ENCODE measurements around the gene NTNG1. TPM values are rescaled to one million over a fixed set of nuclear protein-coding genes. Genes with fewer than 3 reads are reported as not detected.

The NTNG1 gene
- total and polyA plus RNA-seq, 10 of the 15 experiments (the other 5 are each of a cell fraction or from before 2014, with no cell fraction given) = 0.18 to 2.3 (median 1.1) TPM; not detected in 1

- Histone ChIP-seq H3K4me1 (ENCODE audit: control insufficient read depth, insufficient read depth, low read length) (no peaks in the 10 kb centered on the region), H3K36me3 (ENCODE audit: control insufficient read depth in 2 of 2, insufficient read depth in 2 of 2, low read length in 1 of 2) (no peaks in the 10 kb centered on the region), H2AFZ (ENCODE audit: control insufficient read depth, low read depth, low read length) (no peak overlapping the region), H3K9me3 (replicated peaks; ENCODE audit: control insufficient read depth, insufficient read depth, low read length) (no peaks in the 10 kb centered on the region), H3K4me2 (ENCODE audit: control insufficient read depth, insufficient read depth) (no peak overlapping the region), H3K27me3 (replicated peaks in 1 of 2; ENCODE audit: control insufficient read depth in 2 of 2, insufficient read depth in 2 of 2, low read length in 1 of 2) (no peaks in the 10 kb centered on the region), H4K20me1 (ENCODE audit: control insufficient read depth, insufficient read depth) (no peaks in the 10 kb centered on the region), H3K4me3 (no peak overlapping the region), H3K79me2 (ENCODE audit: control insufficient read depth, insufficient read depth, low read length) (no peaks in the 10 kb centered on the region), H3K27ac (ENCODE audit: control insufficient read depth, insufficient read depth) (no peak overlapping the region), H3K9ac (ENCODE audit: control insufficient read depth, insufficient read depth, low read length) (no peak overlapping the region)
- no peak for TF ChIP-seq SKIL (IDR thresholded peaks at IDR 0.05; ENCODE audit: low read depth, poor library complexity, severe bottlenecking)
- TF ChIP-seq CBFB (IDR thresholded peaks at IDR 0.05; ENCODE audit: low read depth) = no peak
- no peak for TF ChIP-seq ZSCAN29 (IDR thresholded peaks at IDR 0.05)
- no peak for TF ChIP-seq TCF12 (IDR thresholded peaks at IDR 0.05; ENCODE audit: low read depth, low read length)
- no peak for TF ChIP-seq SREBF2 (IDR thresholded peaks at IDR 0.05; ENCODE audit: low read length)
- TF ChIP-seq TARDBP (IDR thresholded peaks at IDR 0.05; ENCODE audit: borderline replicate concordance) = no peak
- no peak for TF ChIP-seq PAX8 (IDR thresholded peaks at IDR 0.05)
- TF ChIP-seq E2F8 (IDR thresholded peaks at IDR 0.05; ENCODE audit: low read depth, partially characterized antibody) = no peak
- TF ChIP-seq POLR2AphosphoS2 (IDR thresholded peaks at IDR 0.05; ENCODE audit: low read depth, low read length) = no peak
- TF ChIP-seq EGR1 (IDR thresholded peaks at IDR 0.05; ENCODE audit: borderline replicate concordance in 1 of 2, low read depth in 2 of 2, low read length in 2 of 2) = no peak
- TF ChIP-seq NR2C2 (IDR thresholded peaks at IDR 0.05; ENCODE audit: borderline replicate concordance, control insufficient read depth, insufficient read length, low read depth) = no peak
- no peak for TF ChIP-seq RBBP5 (conservative IDR thresholded peaks at IDR 0.05)
- no peak for TF ChIP-seq CREM (IDR thresholded peaks at IDR 0.05; ENCODE audit: low read depth)
- no peak for TF ChIP-seq ETV6 (conservative IDR thresholded peaks at IDR 0.05 in 1 of 2, IDR thresholded peaks at IDR 0.05 in 1 of 2; ENCODE audit: borderline replicate concordance in 1 of 2, low read depth in 1 of 2)
- ChIA-PET SMC1A (ENCODE audit: uncharacterized antibody, unreplicated experiment) (no interaction called here), CTCF (no interaction called here), POLR2A (no interaction called here), RAD21 (ENCODE audit: unreplicated experiment) (no interaction called here)
- in situ Hi-C loops (cut with MboI) = no loop called here
- intact Hi-C loops (cut with micrococcal nuclease; ENCODE audit: unreplicated experiment) = no loop called here
- no TSS peak for BruUV-seq (replicated peaks)
- ATAC-seq = no peak
- no peak for FAIRE-seq
- 73% methylated on average over 4 of the region's 4 CpGs for WGBS (ENCODE audit: insufficient coverage, insufficient replicate concordance, low lambda C conversion rate, missing lambda C conversion rate)
- DNase-seq (ENCODE audit: low read depth, low spot score) = no peak
Measured at GRCh38 chr1:107401704-107402103, 260.9 kb downstream of the NTNG1 start.
